ENCODE results near the gene MTMR2. TPM values are rescaled to one million over a fixed set of nuclear protein-coding genes. Genes with fewer than 3 reads are reported as not detected.
A peak's percentile ranks its signal among the peaks of the same experiment; 100 is the strongest.

Gene MTMR2
- total and polyA plus RNA-seq, 9 of the 15 experiments (the other 6 are each of a cell fraction or from before 2014, with no cell fraction given): 12.6 to 35.8 (median 25.2) TPM

- no peak for TF ChIP-seq SRSF7 (optimal IDR thresholded peaks at IDR 0.05; ENCODE audit: low read depth, low read length)
- TF ChIP-seq L3MBTL2 (IDR thresholded peaks at IDR 0.05): peak; percentile 78
- no peak for TF ChIP-seq MYNN (IDR thresholded peaks at IDR 0.05)
- TF ChIP-seq MYNN (CRISPR knock-in tag; IDR thresholded peaks at IDR 0.05): no peak
- no peak; the same call in 1 of the 2 replicates for TF ChIP-seq ATF7 (IDR thresholded peaks at IDR 0.05)
- TF ChIP-seq ARID3B (CRISPR knock-in tag; IDR thresholded peaks at IDR 0.05; ENCODE audit: borderline replicate concordance): no peak
- TF ChIP-seq MCM3 (IDR thresholded peaks at IDR 0.05): no peak
- no peak for TF ChIP-seq ASH1L (IDR thresholded peaks at IDR 0.05; ENCODE audit: borderline replicate concordance, low read depth, partially characterized antibody)
- no peak for TF ChIP-seq ZFP30 (CRISPR knock-in tag; IDR thresholded peaks at IDR 0.05; ENCODE audit: borderline replicate concordance)
- TF ChIP-seq ZBTB9 (CRISPR knock-in tag; IDR thresholded peaks at IDR 0.05): peak; percentile 34; the same call in 1 of the 2 replicates
- TF ChIP-seq ZNF561 (CRISPR knock-in tag; conservative IDR thresholded peaks at IDR 0.05): no peak
- no peak for TF ChIP-seq BDP1 (IDR thresholded peaks at IDR 0.05; ENCODE audit: insufficient read depth, insufficient read length)
- no peak for TF ChIP-seq ZBTB33 (CRISPR knock-in tag; IDR thresholded peaks at IDR 0.05)
- TF ChIP-seq ZEB2 (IDR thresholded peaks at IDR 0.05): no peak
- TF ChIP-seq HMBOX1 (IDR thresholded peaks at IDR 0.05): no peak; the same call in 1 of the 2 replicates
- TF ChIP-seq ZNF785 (CRISPR knock-in tag; IDR thresholded peaks at IDR 0.05): no peak
- no peak for TF ChIP-seq ZNF347 (CRISPR knock-in tag; IDR thresholded peaks at IDR 0.05; ENCODE audit: low read depth)
- TF ChIP-seq FOS (IDR thresholded peaks at IDR 0.05; ENCODE audit: extremely low read depth, insufficient read length): peak; percentile 43
- no peak for TF ChIP-seq MEIS2 (IDR thresholded peaks at IDR 0.05; ENCODE audit: partially characterized antibody)
- TF ChIP-seq NR0B1 (IDR thresholded peaks at IDR 0.05; ENCODE audit: partially characterized antibody): no peak
- peak; percentile 37; the same call in 1 of the 2 replicates for TF ChIP-seq TCF3 (CRISPR knock-in tag; IDR thresholded peaks at IDR 0.05)
- peak; percentile 25 for TF ChIP-seq RBM25 (IDR thresholded peaks at IDR 0.05; ENCODE audit: low read depth, low read length, severe bottlenecking)
Observed at GRCh38 chr11:95789506-95790122, 134.3 kb downstream of the MTMR2 start, which contains the start of gene FAM76B (continued).
